Right forelimb (tissue), 1 donor: Measurements from ENCODE around the gene EIF2D.
A peak's percentile ranks its signal among the peaks of the same experiment; 100 is the strongest.

Source experiments
- DNase-seq: peaks from one replicate; pipeline ENCODE4 v3.0.0-alpha.2; 2018

The EIF2D gene

DNA sequence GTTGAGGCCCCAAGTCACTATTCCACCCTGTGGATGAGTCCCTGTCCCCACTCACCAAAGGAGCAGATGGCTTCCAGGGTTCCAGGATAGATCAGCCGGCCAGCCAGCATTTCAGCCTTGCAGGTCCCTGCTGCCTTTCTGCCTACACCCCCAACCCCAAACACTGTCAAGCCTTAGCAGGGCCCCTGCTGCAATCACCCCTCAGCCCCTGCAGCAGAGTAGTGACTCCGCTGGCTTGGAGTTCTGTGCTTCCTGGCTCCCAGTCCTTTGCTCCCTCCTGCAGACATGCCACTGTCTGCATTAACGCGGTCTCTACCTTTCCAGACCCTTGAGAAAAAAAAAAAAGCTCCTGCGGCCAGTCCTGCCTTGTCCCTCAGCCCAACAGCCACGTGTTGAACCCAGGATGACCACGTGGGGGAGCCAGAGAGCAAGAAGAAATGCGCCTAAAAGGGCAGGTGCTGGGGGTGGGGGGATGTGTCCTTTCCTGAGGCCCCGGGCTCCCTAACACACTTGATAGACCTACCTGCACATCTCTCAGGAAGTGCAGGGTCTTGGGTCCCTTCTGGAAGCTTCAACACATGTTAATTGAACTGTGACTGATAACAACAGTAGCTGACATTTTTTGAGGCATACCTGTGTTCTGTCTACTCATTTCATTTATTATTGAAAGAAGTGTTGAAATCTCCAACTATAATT, 67.6 kb downstream of the EIF2D start:
- DNase-seq: peak; percentile 84
